IPS DF 6.9 (cell line): Measurements from ENCODE around the gene PRKACB.
"Not testable (repeated sequence)": the region's sequence is repeated elsewhere in the genome, so short reads cannot be mapped to it uniquely, and the experiment has no call there.

ENCODE experiments used
- DNase-seq: peaks from one replicate; pipeline ENCODE4 v3.0.0-alpha.2; 2013; ENCODE audit warnings: low read depth, low spot score
- H3K27ac ChIP-seq: one replicate; pipeline ENCODE4 v1.5.1; 2013; ENCODE audit warnings: low read length, control low read depth
- H3K27me3 ChIP-seq: 2 replicates; pipeline ENCODE4 v1.6.1; 2013; ENCODE audit warnings: mild to moderate bottlenecking, low read length; ENCODE audit not compliant: control insufficient read depth, insufficient read depth
- H3K36me3 ChIP-seq: 2 replicates; pipeline ENCODE4 v1.6.1; 2013; ENCODE audit warnings: low read length; ENCODE audit not compliant: control insufficient read depth, insufficient read depth
- H3K4me1 ChIP-seq: 2 replicates; pipeline ENCODE4 v1.6.1; 2013; ENCODE audit warnings: low read length; ENCODE audit not compliant: control insufficient read depth, insufficient read depth
- H3K4me3 ChIP-seq: 2 replicates; pipeline ENCODE4 v1.5.1; 2013; ENCODE audit warnings: mild to moderate bottlenecking, low read length
- H3K9me3 ChIP-seq: 2 replicates; pipeline ENCODE4 v1.6.1; 2013; ENCODE audit warnings: low read length, inconsistent platforms; ENCODE audit not compliant: control insufficient read depth, insufficient read depth
- WGBS: extraction: QIAGEN DNeasy Blood & Tissue Kit; methylation state at CpG from one replicate; pipeline ENCODE4 v1.1.7; 2013; ENCODE audit warnings: mixed read lengths, missing lambda C conversion rate; ENCODE audit not compliant: insufficient read length, insufficient coverage; 5-methylcytosine and 5-hydroxymethylcytosine counted together

PRKACB gene

GRCh38 chr1:84214115-84214956 is 70.3 kb downstream of the PRKACB start:
- Histone ChIP-seq H3K27me3 (no peaks in the 10 kb centered on the region), H3K36me3 (no peaks in the 10 kb centered on the region), H3K4me1 (no peaks in the 10 kb centered on the region), H3K27ac (no peak overlapping the region), H3K4me3 (no peak overlapping the region), H3K9me3 (no peaks in the 10 kb centered on the region)
- no peak for DNase-seq
- no CpG with 5 or more reads among the region's 8 CpGs for WGBS

- H3K4me1 ChIP-seq, result no peaks in the 10 kb centered on the region
- H3K27me3 ChIP-seq, result no peaks in the 10 kb centered on the region
- H3K27ac ChIP-seq, result no peak overlapping the region
- no peaks in the 10 kb centered on the region for H3K9me3 ChIP-seq
- DNase-seq, result no peak
- no peaks in the 10 kb centered on the region for H3K36me3 ChIP-seq
- no peak overlapping the region for H3K4me3 ChIP-seq
Observed at GRCh38 chr1:84217239-84217638, 73.2 kb downstream of the PRKACB start.

- no peak overlapping the region for H3K4me3 ChIP-seq
- H3K36me3 ChIP-seq, result no peaks in the 10 kb centered on the region
- H3K4me1 ChIP-seq, result no peaks in the 10 kb centered on the region
- no peaks in the 10 kb centered on the region for H3K9me3 ChIP-seq
- DNase-seq, result no peak
- no CpG with 5 or more reads among the region's 3 CpGs for WGBS
- H3K27me3 ChIP-seq, result no peaks in the 10 kb centered on the region
- H3K27ac ChIP-seq, result no peak overlapping the region
Observed at GRCh38 chr1:84223751-84224432, 79.8 kb downstream of the PRKACB start.

GRCh38 chr1:84224905-84225304 is 80.8 kb downstream of the PRKACB start:
- no peak for DNase-seq
- Histone ChIP-seq H3K27me3 (no peaks in the 10 kb centered on the region), H3K27ac (no peak overlapping the region), H3K36me3 (no peaks in the 10 kb centered on the region), H3K4me1 (no peaks in the 10 kb centered on the region), H3K9me3 (no peaks in the 10 kb centered on the region), H3K4me3 (no peak overlapping the region)
- WGBS, result no CpG with 5 or more reads among the region's 1 CpG

- Histone ChIP-seq H3K36me3 (no peaks in the 10 kb centered on the region), H3K4me1 (no peaks in the 10 kb centered on the region), H3K4me3 (no peak overlapping the region), H3K9me3 (no peaks in the 10 kb centered on the region), H3K27me3 (no peaks in the 10 kb centered on the region), H3K27ac (no peak overlapping the region)
- WGBS, result no CpG with 5 or more reads among the region's 1 CpG
- no peak for DNase-seq
Observed at GRCh38 chr1:84225646-84226045, 81.6 kb downstream of the PRKACB start.

GRCh38 chr1:84232676-84233075 is 88.6 kb downstream of the PRKACB start:
- not testable (repeated sequence) for H3K27me3 ChIP-seq, H3K4me3 ChIP-seq, H3K4me1 ChIP-seq, H3K36me3 ChIP-seq, H3K9me3 ChIP-seq, H3K27ac ChIP-seq, DNase-seq
- no CpG with 5 or more reads among the region's 3 CpGs for WGBS

- no peaks in the 10 kb centered on the region for H3K9me3 ChIP-seq
- no peaks in the 10 kb centered on the region for H3K4me1 ChIP-seq
- no peak for DNase-seq
- H3K27ac ChIP-seq, result no peak overlapping the region
- H3K4me3 ChIP-seq, result no peak overlapping the region
- H3K27me3 ChIP-seq, result no peaks in the 10 kb centered on the region
- no peaks in the 10 kb centered on the region for H3K36me3 ChIP-seq
- 100% methylated on average over 1 of the region's 2 CpGs for WGBS
Observed at GRCh38 chr1:84236256-84236655, 92.2 kb downstream of the PRKACB start.

- no peaks in the 10 kb centered on the region for H3K9me3 ChIP-seq
- no peak overlapping the region for H3K4me3 ChIP-seq
- no peaks in the 10 kb centered on the region for H3K36me3 ChIP-seq
- H3K27ac ChIP-seq, result no peak overlapping the region
- no peak for DNase-seq
- no peaks in the 10 kb centered on the region for H3K4me1 ChIP-seq
- H3K27me3 ChIP-seq, result no peaks in the 10 kb centered on the region
- WGBS, result no CpG with 5 or more reads among the region's 3 CpGs
Observed at GRCh38 chr1:84242641-84243040, 98.6 kb downstream of the PRKACB start.

- Histone ChIP-seq H3K27ac (no peak overlapping the region), H3K9me3 (no peaks in the 10 kb centered on the region), H3K4me1 (no peaks in the 10 kb centered on the region), H3K4me3 (no peak overlapping the region), H3K27me3 (no peaks in the 10 kb centered on the region), H3K36me3 (no peaks in the 10 kb centered on the region)
- DNase-seq, result no peak
- 100% methylated on average over 1 of the region's 3 CpGs for WGBS
Observed at GRCh38 chr1:84245563-84245962, 101.5 kb downstream of the PRKACB start.

GRCh38 chr1:84246213-84246612 is 102.1 kb downstream of the PRKACB start:
- Histone ChIP-seq H3K4me3 (no peak overlapping the region), H3K4me1 (no peaks in the 10 kb centered on the region), H3K36me3 (no peaks in the 10 kb centered on the region), H3K27me3 (no peaks in the 10 kb centered on the region), H3K9me3 (no peaks in the 10 kb centered on the region), H3K27ac (no peak overlapping the region)
- DNase-seq, result no peak
- WGBS, result no CpG with 5 or more reads among the region's 4 CpGs
